ENCODE measurements around the gene SLC5A1. TPM values are rescaled to one million over a fixed set of nuclear protein-coding genes. Genes with fewer than 3 reads are reported as not detected.

SLC5A1 gene
- polyA plus RNA-seq, 2 of the 4 experiments (the other 2 are of a cell fraction): 0.03 to 0.04 TPM

DNA sequence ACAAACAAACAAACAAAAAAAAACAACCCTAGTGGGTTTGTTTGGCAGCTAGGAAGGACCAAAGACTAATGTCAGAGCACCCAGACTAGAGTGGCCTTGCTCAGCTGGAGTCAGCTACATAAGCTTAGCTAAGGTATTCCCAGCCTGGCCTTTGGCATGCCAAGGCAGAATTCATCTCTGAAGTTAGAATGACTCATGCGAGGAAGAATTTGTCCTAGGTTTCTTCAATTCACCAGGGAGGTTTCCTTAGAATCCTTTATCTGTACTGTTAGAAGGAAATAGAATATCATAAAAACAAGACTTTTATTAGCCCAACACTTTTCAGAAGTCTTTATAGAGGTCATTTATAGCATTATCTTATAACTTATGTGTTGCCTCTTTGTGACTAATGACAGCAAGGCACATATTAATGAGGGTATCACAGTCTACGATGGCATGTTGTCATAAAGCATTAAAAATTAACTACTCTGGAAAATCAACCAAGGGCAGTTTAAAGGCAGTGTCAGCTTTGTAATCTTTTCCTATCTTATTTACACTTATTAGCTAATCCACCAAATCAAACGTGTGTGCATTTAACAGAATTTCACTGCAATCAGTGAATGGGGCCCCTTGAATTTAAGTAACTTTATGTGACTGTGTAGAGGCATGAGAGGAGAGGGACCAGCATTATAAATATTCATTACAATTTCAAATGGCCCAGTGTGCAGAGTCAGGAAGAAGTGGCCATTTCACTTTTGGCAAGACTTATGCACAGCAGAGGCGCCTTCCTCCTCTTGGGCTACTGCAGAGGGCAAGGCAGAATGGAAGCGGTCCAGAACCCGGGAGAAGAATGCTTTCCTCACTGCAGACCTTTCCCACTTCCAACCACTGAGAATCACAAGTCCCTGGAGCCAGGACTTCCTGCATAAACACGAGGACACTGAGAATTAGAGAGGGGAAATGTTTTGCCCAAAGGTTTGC is 36.3 kb downstream of the SLC5A1 start:
- 36% methylated on average over 7 of the region's 7 CpGs for WGBS (ENCODE audit: missing lambda C conversion rate)
- DNase-seq (ENCODE audit: low read depth in 1 of 2, low spot score in 1 of 2) (peak; percentile 65 to 69), ATAC-seq (peak; percentile 88 to 94), FAIRE-seq (no peak)
- peak overlapping the region; percentile 54 for H3K4me2 ChIP-seq
- H3K9me3 ChIP-seq: no peaks in the 10 kb centered on the region
- ChIA-PET POLR2A (no interaction called here), CTCF (interaction anchor here (1.1 to 10.9 kb wide), 3 partner anchors 97 to 414 kb away, joined by 3 to 201 read pairs (median 3); no protein-coding TSS in a partner anchor)
- TF ChIP-seq, protein P1, sequence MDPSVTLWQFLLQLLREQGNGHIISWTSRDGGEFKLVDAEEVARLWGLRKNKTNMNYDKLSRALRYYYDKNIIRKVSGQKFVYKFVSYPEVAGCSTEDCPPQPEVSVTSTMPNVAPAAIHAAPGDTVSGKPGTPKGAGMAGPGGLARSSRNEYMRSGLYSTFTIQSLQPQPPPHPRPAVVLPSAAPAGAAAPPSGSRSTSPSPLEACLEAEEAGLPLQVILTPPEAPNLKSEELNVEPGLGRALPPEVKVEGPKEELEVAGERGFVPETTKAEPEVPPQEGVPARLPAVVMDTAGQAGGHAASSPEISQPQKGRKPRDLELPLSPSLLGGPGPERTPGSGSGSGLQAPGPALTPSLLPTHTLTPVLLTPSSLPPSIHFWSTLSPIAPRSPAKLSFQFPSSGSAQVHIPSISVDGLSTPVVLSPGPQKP (IDR thresholded peaks at IDR 0.05; ENCODE audit: low read depth, low read length): no peak
- TF ChIP-seq CEBPB (IDR thresholded peaks at IDR 0.05) (no peak), FOSL2 (IDR thresholded peaks at IDR 0.05) (peak; percentile 11; the same call in 1 of the 2 replicates), FOSL2 (CRISPR knock-in tag; IDR thresholded peaks at IDR 0.05) (peak; percentile 74), MAFK (IDR thresholded peaks at IDR 0.05; ENCODE audit: partially characterized antibody) (peak; percentile 11), JUNB (IDR thresholded peaks at IDR 0.05) (peak; percentile 32; the same call in 1 of the 2 replicates), FOXS1 (CRISPR knock-in tag; IDR thresholded peaks at IDR 0.05) (no peak)
- no peak overlapping the region for H3K4me3 ChIP-seq
- H3K27ac ChIP-seq: peak overlapping the region; percentile 58 to 82
- H3K4me1 ChIP-seq: peaks cover 27% of the 10 kb centered on the region

- FAIRE-seq (no peak), ATAC-seq (peak; percentile 59 to 77; a peak in 3 of 6 replicates), DNase-seq (ENCODE audit: low read depth in 1 of 2, low spot score in 1 of 2) (peak; percentile 39 to 60)
- Histone ChIP-seq H3K9me3 (no peaks in the 10 kb centered on the region), H3K4me1 (peaks cover 27% of the 10 kb centered on the region), H3K4me2 (no peak overlapping the region), H3K27ac (no peak overlapping the region), H3K4me3 (no peak overlapping the region)
- TF ChIP-seq RNF2 (IDR thresholded peaks at IDR 0.05; ENCODE audit: borderline replicate concordance, low read depth) (no peak), CHD4 (IDR thresholded peaks at IDR 0.05; ENCODE audit: borderline replicate concordance) (no peak), EHF (CRISPR knock-in tag; IDR thresholded peaks at IDR 0.05) (no peak), SREBF2 (IDR thresholded peaks at IDR 0.05) (no peak), CEBPB (IDR thresholded peaks at IDR 0.05) (no peak), SMC3 (IDR thresholded peaks at IDR 0.05) (peak; percentile 75), HEYL (CRISPR knock-in tag; IDR thresholded peaks at IDR 0.05) (no peak), ESRRA (IDR thresholded peaks at IDR 0.05; ENCODE audit: borderline replicate concordance, low read length) (no peak), ZFP36 (IDR thresholded peaks at IDR 0.05; ENCODE audit: borderline replicate concordance, partially characterized antibody) (no peak), ZNF302 (CRISPR knock-in tag; IDR thresholded peaks at IDR 0.05) (no peak), MAFK (IDR thresholded peaks at IDR 0.05; ENCODE audit: partially characterized antibody) (no peak), RAD21 (conservative IDR thresholded peaks at IDR 0.05 in 1 of 2, IDR thresholded peaks at IDR 0.05 in 1 of 2) (peak; percentile 66 to 81), HDAC2 (IDR thresholded peaks at IDR 0.05) (no peak), POLR2AphosphoS2 (conservative IDR thresholded peaks at IDR 0.05; ENCODE audit: low read length) (no peak), RCOR1 (IDR thresholded peaks at IDR 0.05; ENCODE audit: low read depth, low read length) (no peak), MYC (IDR thresholded peaks at IDR 0.05; ENCODE audit: borderline replicate concordance, low read length) (no peak), RARB (CRISPR knock-in tag; IDR thresholded peaks at IDR 0.05) (no peak)
- TF ChIP-seq, protein P2, sequence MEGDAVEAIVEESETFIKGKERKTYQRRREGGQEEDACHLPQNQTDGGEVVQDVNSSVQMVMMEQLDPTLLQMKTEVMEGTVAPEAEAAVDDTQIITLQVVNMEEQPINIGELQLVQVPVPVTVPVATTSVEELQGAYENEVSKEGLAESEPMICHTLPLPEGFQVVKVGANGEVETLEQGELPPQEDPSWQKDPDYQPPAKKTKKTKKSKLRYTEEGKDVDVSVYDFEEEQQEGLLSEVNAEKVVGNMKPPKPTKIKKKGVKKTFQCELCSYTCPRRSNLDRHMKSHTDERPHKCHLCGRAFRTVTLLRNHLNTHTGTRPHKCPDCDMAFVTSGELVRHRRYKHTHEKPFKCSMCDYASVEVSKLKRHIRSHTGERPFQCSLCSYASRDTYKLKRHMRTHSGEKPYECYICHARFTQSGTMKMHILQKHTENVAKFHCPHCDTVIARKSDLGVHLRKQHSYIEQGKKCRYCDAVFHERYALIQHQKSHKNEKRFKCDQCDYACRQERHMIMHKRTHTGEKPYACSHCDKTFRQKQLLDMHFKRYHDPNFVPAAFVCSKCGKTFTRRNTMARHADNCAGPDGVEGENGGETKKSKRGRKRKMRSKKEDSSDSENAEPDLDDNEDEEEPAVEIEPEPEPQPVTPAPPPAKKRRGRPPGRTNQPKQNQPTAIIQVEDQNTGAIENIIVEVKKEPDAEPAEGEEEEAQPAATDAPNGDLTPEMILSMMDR (IDR thresholded peaks at IDR 0.05): peak; percentile 49
- TF ChIP-seq, protein P3, sequence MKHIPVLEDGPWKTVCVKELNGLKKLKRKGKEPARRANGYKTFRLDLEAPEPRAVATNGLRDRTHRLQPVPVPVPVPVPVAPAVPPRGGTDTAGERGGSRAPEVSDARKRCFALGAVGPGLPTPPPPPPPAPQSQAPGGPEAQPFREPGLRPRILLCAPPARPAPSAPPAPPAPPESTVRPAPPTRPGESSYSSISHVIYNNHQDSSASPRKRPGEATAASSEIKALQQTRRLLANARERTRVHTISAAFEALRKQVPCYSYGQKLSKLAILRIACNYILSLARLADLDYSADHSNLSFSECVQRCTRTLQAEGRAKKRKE (CRISPR knock-in tag; IDR thresholded peaks at IDR 0.05; ENCODE audit: low read depth): no peak
- TF ChIP-seq, protein P4, sequence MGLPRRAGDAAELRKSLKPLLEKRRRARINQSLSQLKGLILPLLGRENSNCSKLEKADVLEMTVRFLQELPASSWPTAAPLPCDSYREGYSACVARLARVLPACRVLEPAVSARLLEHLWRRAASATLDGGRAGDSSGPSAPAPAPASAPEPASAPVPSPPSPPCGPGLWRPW (IDR thresholded peaks at IDR 0.05): no peak
- TF ChIP-seq, protein P5, sequence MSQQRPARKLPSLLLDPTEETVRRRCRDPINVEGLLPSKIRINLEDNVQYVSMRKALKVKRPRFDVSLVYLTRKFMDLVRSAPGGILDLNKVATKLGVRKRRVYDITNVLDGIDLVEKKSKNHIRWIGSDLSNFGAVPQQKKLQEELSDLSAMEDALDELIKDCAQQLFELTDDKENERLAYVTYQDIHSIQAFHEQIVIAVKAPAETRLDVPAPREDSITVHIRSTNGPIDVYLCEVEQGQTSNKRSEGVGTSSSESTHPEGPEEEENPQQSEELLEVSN (IDR thresholded peaks at IDR 0.05; ENCODE audit: borderline replicate concordance, low read depth): no peak
- TF ChIP-seq, protein P6, sequence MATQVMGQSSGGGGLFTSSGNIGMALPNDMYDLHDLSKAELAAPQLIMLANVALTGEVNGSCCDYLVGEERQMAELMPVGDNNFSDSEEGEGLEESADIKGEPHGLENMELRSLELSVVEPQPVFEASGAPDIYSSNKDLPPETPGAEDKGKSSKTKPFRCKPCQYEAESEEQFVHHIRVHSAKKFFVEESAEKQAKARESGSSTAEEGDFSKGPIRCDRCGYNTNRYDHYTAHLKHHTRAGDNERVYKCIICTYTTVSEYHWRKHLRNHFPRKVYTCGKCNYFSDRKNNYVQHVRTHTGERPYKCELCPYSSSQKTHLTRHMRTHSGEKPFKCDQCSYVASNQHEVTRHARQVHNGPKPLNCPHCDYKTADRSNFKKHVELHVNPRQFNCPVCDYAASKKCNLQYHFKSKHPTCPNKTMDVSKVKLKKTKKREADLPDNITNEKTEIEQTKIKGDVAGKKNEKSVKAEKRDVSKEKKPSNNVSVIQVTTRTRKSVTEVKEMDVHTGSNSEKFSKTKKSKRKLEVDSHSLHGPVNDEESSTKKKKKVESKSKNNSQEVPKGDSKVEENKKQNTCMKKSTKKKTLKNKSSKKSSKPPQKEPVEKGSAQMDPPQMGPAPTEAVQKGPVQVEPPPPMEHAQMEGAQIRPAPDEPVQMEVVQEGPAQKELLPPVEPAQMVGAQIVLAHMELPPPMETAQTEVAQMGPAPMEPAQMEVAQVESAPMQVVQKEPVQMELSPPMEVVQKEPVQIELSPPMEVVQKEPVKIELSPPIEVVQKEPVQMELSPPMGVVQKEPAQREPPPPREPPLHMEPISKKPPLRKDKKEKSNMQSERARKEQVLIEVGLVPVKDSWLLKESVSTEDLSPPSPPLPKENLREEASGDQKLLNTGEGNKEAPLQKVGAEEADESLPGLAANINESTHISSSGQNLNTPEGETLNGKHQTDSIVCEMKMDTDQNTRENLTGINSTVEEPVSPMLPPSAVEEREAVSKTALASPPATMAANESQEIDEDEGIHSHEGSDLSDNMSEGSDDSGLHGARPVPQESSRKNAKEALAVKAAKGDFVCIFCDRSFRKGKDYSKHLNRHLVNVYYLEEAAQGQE (IDR thresholded peaks at IDR 0.05): no peak
- ChIA-PET POLR2A (no interaction called here), CTCF (interaction anchor here (0.9 to 10.9 kb wide), 6 partner anchors 23 to 416 kb away, joined by 3 to 201 read pairs (median 3); no protein-coding TSS in a partner anchor)
- WGBS (ENCODE audit: missing lambda C conversion rate): 77% methylated on average over 4 of the region's 4 CpGs
Observed at GRCh38 chr22:32080904-32081303, 37.8 kb downstream of the SLC5A1 start.

All from A549 (cell line).